KOPT-K1 (cell line): ENCODE results near the gene EFHD1.

Source experiments
- H3K27ac ChIP-seq: fragments of 200-600 bp; sonication (generic); 2 replicates; pipeline ENCODE4 v1.5.1; 2016; ENCODE audit warnings: antibody characterized with exemption, mild to moderate bottlenecking, low read depth, low read length; ENCODE audit not compliant: poor library complexity, severe bottlenecking
- H3K36me3 ChIP-seq: fragments of 200-600 bp; sonication (generic); 2 replicates; pipeline ENCODE4 v1.5.1; 2017; ENCODE audit warnings: antibody characterized with exemption, mild to moderate bottlenecking, low read length, moderate library complexity; ENCODE audit not compliant: insufficient read depth
- H3K9me3 ChIP-seq: fragments of 200-600 bp; sonication (generic); 2 replicates; pipeline ENCODE4 v1.5.1; 2017; ENCODE audit warnings: antibody characterized with exemption, low read length, mild to moderate bottlenecking; ENCODE audit not compliant: insufficient read depth, poor library complexity, severe bottlenecking

Gene EFHD1, protein sequence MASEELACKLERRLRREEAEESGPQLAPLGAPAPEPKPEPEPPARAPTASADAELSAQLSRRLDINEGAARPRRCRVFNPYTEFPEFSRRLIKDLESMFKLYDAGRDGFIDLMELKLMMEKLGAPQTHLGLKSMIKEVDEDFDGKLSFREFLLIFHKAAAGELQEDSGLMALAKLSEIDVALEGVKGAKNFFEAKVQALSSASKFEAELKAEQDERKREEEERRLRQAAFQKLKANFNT

GRCh38 chr2:232633413-232634205 lies at the start of gene EFHD1:
TSS of gene EFHD1 (plus strand) at chr2:232633604. CDS start at chr2:232633705, 101 bp downstream.
- no peaks in the 10 kb centered on the region for H3K9me3 ChIP-seq
- no peak within 1 kb of the TSS for H3K27ac ChIP-seq
- no peaks in the 10 kb centered on the region for H3K36me3 ChIP-seq

DNA sequence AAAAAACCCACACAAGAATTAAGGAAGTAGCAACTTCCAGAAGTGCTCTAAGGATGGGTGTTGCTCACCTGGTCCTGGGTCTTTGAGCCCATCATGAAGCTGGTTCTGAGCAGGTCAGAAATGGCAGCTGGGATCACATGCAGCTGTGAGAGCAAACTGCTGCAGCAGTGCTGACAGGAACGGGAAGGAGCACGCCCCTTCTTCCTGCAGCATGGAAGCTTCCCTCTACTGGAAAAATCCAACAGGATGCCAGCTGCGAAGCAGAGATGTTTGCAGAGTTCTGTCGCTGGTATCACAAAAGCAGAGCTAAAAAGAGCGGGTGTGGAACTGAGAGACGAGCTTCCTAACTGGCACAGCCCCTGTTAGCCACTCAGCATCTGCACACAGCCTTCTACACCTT lies 49.2 kb upstream of the EFHD1 start:
- Histone ChIP-seq H3K27ac (no peak overlapping the region), H3K9me3 (no peaks in the 10 kb centered on the region), H3K36me3 (peaks cover 16% of the 10 kb centered on the region; the same call in 1 of the 2 replicates)

- H3K9me3 ChIP-seq, result no peaks in the 10 kb centered on the region
- H3K27ac ChIP-seq, result no peak overlapping the region
- no peaks in the 10 kb centered on the region for H3K36me3 ChIP-seq
These were observed 46.4 kb upstream of the EFHD1 start for GRCh38 chr2:232586943-232587505.

- no peak overlapping the region for H3K27ac ChIP-seq
- no peaks in the 10 kb centered on the region for H3K36me3 ChIP-seq
- no peaks in the 10 kb centered on the region for H3K9me3 ChIP-seq
These were observed 45.9 kb upstream of the EFHD1 start for GRCh38 chr2:232587512-232587911.

DNA sequence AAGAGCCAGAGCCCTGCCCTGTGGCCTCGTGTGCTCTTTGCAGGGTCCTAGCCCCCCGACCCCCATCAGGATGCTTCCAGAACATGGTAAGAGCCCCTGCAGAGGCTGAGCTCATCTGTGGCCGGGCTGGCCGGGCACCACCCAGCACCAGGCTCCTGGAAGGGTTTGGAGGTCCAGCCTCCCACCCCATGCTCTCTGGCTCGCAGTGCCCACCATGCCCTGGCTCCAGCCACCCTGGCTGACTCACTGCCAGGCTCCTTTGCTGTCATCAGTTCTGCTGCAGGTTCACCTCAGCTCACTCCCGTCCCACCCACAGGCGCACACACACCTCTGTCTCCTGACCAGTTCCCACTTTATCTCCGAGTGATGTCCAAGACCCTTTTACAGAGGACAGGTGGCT lies 45.4 kb upstream of the EFHD1 start:
- no peaks in the 10 kb centered on the region for H3K9me3 ChIP-seq
- no peak overlapping the region for H3K27ac ChIP-seq
- H3K36me3 ChIP-seq, result no peaks in the 10 kb centered on the region

DNA sequence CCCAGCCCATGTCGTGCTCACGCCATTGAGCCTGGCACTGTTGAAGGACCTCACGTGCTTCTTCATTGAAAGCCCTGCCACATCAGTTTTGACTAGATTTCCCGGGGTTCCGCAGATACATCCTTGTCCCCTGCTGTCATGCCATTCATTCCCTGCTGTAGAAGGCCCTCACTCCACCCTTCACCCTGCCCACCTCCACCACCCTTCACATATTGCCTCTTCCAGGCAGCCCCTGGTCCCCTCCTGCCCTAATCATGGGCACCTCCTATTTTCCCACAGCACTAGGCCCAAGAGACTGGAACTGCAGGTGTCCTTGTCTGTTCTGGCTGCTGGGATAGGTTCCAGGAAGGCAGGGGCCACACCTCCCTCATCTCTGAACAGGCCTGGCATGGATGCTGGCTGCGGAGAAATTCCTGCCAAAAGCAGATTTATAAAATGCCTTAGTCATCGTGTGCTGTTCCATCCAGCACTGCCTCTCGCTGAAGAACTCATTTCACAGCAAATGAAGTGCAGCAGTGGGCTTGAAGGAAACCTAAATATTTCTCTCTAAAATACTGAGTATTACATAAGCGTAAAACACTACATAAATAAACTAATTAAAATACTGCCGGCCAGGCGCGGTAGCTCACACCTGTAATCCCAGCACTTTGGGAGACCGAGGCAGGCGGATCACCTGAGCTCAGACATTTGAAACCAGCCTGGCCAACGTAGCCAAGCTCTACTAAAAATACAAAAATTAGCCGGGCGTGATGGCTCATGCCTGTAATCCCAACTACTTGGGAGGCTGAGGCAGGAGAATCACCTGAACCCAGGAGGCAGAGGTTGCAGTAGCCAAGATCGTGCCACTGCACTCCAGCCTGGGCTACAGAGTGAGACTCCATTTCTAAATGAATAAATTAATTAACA lies 44.5 kb upstream of the EFHD1 start:
- no peaks in the 10 kb centered on the region for H3K36me3 ChIP-seq
- no peak overlapping the region for H3K27ac ChIP-seq
- H3K9me3 ChIP-seq, result no peaks in the 10 kb centered on the region

GRCh38 chr2:232592772-232593395 lies 40.5 kb upstream of the EFHD1 start:
- Histone ChIP-seq H3K27ac (no peak overlapping the region), H3K36me3 (no peaks in the 10 kb centered on the region), H3K9me3 (no peaks in the 10 kb centered on the region)

DNA sequence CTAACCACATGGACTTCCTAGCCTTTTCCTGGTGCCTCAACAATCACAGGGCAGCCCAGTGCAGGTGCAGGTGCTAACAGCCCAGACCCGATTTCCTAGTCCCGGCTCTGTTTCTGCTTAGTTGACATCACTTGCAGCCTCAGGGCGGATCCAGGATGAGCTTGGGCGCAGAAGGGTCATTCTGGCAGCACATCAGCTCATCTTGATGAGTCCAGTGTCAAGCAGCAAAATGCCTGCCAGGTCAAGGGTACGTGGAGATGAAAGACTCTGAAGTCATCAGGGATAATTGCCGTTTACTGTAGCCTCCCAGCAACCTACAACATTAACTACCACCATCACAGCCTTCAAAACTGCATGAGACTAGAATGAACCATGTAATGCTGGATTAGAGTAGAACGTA lies 39.4 kb upstream of the EFHD1 start:
- Histone ChIP-seq H3K36me3 (no peaks in the 10 kb centered on the region), H3K27ac (no peak overlapping the region), H3K9me3 (no peaks in the 10 kb centered on the region)

GRCh38 chr2:232597362-232598079 lies 35.9 kb upstream of the EFHD1 start:
- no peaks in the 10 kb centered on the region for H3K9me3 ChIP-seq
- no peak overlapping the region for H3K27ac ChIP-seq
- H3K36me3 ChIP-seq, result no peaks in the 10 kb centered on the region

DNA sequence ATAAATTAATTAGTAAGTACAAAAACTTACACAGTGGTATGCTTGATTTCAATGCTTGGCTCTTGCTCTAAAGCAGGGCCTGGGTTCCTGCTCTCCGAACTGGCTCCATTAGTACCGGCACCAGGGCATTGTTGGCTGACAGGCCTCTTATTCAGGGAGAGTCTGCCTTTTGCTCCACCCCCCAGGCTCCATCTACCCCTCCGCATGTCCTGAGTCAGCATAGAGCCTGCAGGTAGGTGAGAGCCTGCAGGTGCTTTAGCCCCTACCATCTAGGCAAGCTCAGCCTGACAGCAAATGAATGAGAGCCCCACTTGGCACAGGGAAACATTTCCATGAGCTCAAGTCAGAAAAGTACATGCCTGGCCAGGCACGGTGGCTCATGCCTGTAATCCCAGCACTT lies 35.1 kb upstream of the EFHD1 start:
- H3K9me3 ChIP-seq, result no peaks in the 10 kb centered on the region
- no peak overlapping the region for H3K27ac ChIP-seq
- no peaks in the 10 kb centered on the region for H3K36me3 ChIP-seq

DNA sequence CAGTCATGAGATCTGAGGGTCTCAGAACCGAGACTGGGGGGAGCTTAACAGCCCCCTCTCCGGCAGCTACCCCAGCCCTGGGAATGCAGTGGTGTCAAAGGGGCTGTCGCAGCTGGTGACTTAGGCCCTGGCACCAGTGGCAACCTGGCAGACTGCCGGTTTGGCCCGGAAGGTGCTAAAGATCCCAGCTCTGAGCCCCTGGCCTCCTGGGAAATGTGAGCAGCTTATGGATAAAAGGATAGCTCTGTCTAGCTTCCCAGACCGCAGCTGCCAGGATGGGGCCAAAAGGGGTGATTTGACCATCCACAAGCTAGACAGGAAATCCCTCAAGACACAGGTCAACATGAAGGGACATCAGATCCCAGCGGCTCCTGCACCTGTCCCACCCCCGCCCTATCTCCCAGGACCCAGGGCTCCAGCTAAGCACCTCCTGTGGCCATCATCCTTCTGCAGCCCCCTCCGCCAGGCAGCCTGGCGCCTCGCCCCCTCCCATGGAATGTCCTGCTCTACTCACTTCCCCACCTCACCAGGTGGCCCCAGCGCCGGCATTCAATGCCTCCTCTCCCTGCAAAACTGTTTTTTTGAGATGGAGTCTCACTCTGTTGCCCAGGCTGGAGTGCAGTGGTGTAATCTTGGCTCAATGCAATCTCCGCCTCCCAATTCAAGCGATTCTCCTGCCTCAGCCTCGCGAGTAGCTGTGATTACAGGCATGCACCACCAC lies 33.2 kb upstream of the EFHD1 start:
- Histone ChIP-seq H3K36me3 (no peaks in the 10 kb centered on the region), H3K9me3 (no peaks in the 10 kb centered on the region), H3K27ac (no peak overlapping the region)

DNA sequence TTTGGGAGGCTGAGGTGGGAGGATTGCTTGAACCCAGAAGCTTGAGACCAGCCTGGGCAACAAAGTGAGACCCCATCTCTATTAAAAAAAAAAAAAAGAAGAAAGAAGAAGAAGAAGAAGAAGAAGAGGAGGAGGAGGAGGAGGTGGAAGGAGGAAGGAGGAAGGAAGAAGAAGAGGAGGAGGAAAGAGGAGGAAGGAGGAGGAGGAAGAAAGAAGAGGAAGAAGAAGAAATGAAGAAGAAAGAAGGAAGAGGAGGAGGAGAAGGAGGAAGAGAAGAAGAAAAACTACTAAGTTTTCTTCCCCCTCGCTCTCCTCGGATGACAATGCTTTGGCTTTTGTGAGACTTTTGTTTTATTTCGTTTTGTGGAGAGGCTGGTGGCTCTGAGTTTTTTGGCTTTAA lies 30.1 kb upstream of the EFHD1 start:
- Histone ChIP-seq H3K27ac (no peak overlapping the region), H3K9me3 (no peaks in the 10 kb centered on the region), H3K36me3 (no peaks in the 10 kb centered on the region)

GRCh38 chr2:232604535-232604934 lies 28.9 kb upstream of the EFHD1 start:
- Histone ChIP-seq H3K9me3 (no peaks in the 10 kb centered on the region), H3K36me3 (no peaks in the 10 kb centered on the region), H3K27ac (no peak overlapping the region)
